Lung microvascular endothelial cell (primary cell): ENCODE data around the gene SNX3. TPM values are rescaled to one million over a fixed set of nuclear protein-coding genes. Genes with fewer than 3 reads are reported as not detected.

Experiments used
- total RNA-seq: library from RNA; depleted of rRNA; stranded (reverse); fragments of >200 nt; gene quantifications from 2 replicates; pipeline ENCODE4 v1.2.1, GENCODE V29; 2014

SNX3 gene
- total RNA-seq, 1 donor from 2014 or later: 176 TPM

Other genes with a start within 250 kb of the SNX3 start
- gene OSTM1, start 186.3 kb downstream of the SNX3 start, total RNA-seq: 14.6 and 37.5 TPM in 2 replicates
- not detected in 2 replicates for gene NR2E1, start 95.0 kb downstream of the SNX3 start, total RNA-seq
- gene AFG1L, start 34.0 kb upstream of the SNX3 start, total RNA-seq: 1.5 and 3.2 TPM in 2 replicates